ENCODE measurements around the gene DMRT3. TPM values are rescaled to one million over a fixed set of nuclear protein-coding genes. Genes with fewer than 3 reads are reported as not detected.

The DMRT3 gene
- total RNA-seq, 1 experiment from 2014 or later: not detected

DNA sequence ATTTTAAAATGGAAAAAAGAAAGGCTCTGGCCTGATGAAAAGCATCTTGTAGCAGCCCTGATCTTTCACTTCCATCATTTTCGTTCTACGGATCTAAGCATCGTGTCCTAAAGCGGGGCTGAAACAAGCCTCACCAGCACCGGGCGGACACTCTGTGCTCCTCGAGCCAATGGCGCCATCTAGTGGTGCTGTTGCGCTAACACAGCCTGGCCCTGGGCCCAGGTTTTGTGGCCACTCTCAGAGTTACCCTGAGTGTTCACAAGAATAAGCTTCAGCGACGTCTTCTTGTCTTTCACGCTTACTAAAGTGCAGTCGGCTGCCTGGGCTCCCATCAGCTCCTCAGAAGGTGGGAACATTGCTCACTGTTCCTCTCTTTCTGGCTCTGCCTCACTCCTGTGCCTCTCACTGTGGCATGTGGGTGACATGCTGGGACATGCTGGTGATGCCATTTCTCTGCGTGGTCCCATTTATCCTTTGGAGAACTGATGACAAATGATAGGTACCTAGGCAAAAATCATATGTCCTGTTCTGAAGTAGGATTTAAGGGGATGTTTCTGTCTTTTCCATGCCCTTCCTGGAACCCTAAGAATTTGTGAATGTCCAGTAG lies 32.7 kb downstream of the DMRT3 start:
- POLR2A ChIA-PET: interaction anchor here (0.6 kb wide), 1 partner anchor 118 kb away, joined by 4 read pairs; no protein-coding TSS in a partner anchor
- H3K27me3 Mint-ChIP-seq (ENCODE audit: low read depth): peaks cover 20% of the 10 kb centered on the region

GRCh38 chr9:1013021-1013420 lies 36.6 kb downstream of the DMRT3 start:
- POLR2A ChIA-PET: no interaction called here
- Mint-ChIP-seq H3K4me1 (peaks cover 12% of the 10 kb centered on the region), H3K27ac (no peak overlapping the region), H3K4me3 (no peak overlapping the region), H3K9me3 (no peaks in the 10 kb centered on the region), H3K36me3 (no peaks in the 10 kb centered on the region), H3K27me3 (ENCODE audit: low read depth) (peaks cover 28% of the 10 kb centered on the region)
- TF ChIP-seq EMX1 (CRISPR knock-in tag; IDR thresholded peaks at IDR 0.05) (no peak), CDX4 (CRISPR knock-in tag; IDR thresholded peaks at IDR 0.05; ENCODE audit: borderline replicate concordance) (no peak), MYBL2 (CRISPR knock-in tag; IDR thresholded peaks at IDR 0.05) (no peak), SP1 (CRISPR knock-in tag; conservative IDR thresholded peaks at IDR 0.05) (no peak), MAX (CRISPR knock-in tag; IDR thresholded peaks at IDR 0.05) (no peak), NFE2L1 (CRISPR knock-in tag; IDR thresholded peaks at IDR 0.05) (no peak), ESRRA (CRISPR knock-in tag; IDR thresholded peaks at IDR 0.05; ENCODE audit: borderline replicate concordance) (no peak), ZNF423 (CRISPR knock-in tag; IDR thresholded peaks at IDR 0.05) (no peak), ATF1 (CRISPR knock-in tag; IDR thresholded peaks at IDR 0.05) (no peak), FOXP1 (CRISPR knock-in tag; IDR thresholded peaks at IDR 0.05; ENCODE audit: borderline replicate concordance) (no peak)
- TF ChIP-seq, protein P1, sequence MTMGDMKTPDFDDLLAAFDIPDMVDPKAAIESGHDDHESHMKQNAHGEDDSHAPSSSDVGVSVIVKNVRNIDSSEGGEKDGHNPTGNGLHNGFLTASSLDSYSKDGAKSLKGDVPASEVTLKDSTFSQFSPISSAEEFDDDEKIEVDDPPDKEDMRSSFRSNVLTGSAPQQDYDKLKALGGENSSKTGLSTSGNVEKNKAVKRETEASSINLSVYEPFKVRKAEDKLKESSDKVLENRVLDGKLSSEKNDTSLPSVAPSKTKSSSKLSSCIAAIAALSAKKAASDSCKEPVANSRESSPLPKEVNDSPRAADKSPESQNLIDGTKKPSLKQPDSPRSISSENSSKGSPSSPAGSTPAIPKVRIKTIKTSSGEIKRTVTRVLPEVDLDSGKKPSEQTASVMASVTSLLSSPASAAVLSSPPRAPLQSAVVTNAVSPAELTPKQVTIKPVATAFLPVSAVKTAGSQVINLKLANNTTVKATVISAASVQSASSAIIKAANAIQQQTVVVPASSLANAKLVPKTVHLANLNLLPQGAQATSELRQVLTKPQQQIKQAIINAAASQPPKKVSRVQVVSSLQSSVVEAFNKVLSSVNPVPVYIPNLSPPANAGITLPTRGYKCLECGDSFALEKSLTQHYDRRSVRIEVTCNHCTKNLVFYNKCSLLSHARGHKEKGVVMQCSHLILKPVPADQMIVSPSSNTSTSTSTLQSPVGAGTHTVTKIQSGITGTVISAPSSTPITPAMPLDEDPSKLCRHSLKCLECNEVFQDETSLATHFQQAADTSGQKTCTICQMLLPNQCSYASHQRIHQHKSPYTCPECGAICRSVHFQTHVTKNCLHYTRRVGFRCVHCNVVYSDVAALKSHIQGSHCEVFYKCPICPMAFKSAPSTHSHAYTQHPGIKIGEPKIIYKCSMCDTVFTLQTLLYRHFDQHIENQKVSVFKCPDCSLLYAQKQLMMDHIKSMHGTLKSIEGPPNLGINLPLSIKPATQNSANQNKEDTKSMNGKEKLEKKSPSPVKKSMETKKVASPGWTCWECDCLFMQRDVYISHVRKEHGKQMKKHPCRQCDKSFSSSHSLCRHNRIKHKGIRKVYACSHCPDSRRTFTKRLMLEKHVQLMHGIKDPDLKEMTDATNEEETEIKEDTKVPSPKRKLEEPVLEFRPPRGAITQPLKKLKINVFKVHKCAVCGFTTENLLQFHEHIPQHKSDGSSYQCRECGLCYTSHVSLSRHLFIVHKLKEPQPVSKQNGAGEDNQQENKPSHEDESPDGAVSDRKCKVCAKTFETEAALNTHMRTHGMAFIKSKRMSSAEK (CRISPR knock-in tag; IDR thresholded peaks at IDR 0.05; ENCODE audit: borderline replicate concordance): no peak
- TF ChIP-seq, protein P2, sequence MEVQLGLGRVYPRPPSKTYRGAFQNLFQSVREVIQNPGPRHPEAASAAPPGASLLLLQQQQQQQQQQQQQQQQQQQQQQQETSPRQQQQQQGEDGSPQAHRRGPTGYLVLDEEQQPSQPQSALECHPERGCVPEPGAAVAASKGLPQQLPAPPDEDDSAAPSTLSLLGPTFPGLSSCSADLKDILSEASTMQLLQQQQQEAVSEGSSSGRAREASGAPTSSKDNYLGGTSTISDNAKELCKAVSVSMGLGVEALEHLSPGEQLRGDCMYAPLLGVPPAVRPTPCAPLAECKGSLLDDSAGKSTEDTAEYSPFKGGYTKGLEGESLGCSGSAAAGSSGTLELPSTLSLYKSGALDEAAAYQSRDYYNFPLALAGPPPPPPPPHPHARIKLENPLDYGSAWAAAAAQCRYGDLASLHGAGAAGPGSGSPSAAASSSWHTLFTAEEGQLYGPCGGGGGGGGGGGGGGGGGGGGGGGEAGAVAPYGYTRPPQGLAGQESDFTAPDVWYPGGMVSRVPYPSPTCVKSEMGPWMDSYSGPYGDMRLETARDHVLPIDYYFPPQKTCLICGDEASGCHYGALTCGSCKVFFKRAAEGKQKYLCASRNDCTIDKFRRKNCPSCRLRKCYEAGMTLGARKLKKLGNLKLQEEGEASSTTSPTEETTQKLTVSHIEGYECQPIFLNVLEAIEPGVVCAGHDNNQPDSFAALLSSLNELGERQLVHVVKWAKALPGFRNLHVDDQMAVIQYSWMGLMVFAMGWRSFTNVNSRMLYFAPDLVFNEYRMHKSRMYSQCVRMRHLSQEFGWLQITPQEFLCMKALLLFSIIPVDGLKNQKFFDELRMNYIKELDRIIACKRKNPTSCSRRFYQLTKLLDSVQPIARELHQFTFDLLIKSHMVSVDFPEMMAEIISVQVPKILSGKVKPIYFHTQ (CRISPR knock-in tag; IDR thresholded peaks at IDR 0.05): no peak
- CTCF ChIA-PET: no interaction called here
- DNase-seq (ENCODE audit: low spot score) (no peak), ATAC-seq (no peak)

More for the DNA sequence above, 32.7 kb downstream of the DMRT3 start:
- H3K27ac Mint-ChIP-seq: no peak overlapping the region
- no peaks in the 10 kb centered on the region for H3K9me3 Mint-ChIP-seq
- H3K36me3 Mint-ChIP-seq: no peaks in the 10 kb centered on the region
- TF ChIP-seq, protein P3, sequence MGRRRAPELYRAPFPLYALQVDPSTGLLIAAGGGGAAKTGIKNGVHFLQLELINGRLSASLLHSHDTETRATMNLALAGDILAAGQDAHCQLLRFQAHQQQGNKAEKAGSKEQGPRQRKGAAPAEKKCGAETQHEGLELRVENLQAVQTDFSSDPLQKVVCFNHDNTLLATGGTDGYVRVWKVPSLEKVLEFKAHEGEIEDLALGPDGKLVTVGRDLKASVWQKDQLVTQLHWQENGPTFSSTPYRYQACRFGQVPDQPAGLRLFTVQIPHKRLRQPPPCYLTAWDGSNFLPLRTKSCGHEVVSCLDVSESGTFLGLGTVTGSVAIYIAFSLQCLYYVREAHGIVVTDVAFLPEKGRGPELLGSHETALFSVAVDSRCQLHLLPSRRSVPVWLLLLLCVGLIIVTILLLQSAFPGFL (CRISPR knock-in tag; IDR thresholded peaks at IDR 0.05; ENCODE audit: borderline replicate concordance): no peak
- TF ChIP-seq ZNF121 (CRISPR knock-in tag; IDR thresholded peaks at IDR 0.05): peak; percentile 80
- TF ChIP-seq, protein P4, sequence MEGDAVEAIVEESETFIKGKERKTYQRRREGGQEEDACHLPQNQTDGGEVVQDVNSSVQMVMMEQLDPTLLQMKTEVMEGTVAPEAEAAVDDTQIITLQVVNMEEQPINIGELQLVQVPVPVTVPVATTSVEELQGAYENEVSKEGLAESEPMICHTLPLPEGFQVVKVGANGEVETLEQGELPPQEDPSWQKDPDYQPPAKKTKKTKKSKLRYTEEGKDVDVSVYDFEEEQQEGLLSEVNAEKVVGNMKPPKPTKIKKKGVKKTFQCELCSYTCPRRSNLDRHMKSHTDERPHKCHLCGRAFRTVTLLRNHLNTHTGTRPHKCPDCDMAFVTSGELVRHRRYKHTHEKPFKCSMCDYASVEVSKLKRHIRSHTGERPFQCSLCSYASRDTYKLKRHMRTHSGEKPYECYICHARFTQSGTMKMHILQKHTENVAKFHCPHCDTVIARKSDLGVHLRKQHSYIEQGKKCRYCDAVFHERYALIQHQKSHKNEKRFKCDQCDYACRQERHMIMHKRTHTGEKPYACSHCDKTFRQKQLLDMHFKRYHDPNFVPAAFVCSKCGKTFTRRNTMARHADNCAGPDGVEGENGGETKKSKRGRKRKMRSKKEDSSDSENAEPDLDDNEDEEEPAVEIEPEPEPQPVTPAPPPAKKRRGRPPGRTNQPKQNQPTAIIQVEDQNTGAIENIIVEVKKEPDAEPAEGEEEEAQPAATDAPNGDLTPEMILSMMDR (IDR thresholded peaks at IDR 0.05): peak; percentile 98
- ATAC-seq: peak; percentile 94
- H3K4me1 Mint-ChIP-seq: peaks cover 15% of the 10 kb centered on the region
- CTCF ChIA-PET: interaction anchor here (0.5 to 2.2 kb wide), 68 partner anchors 9 to 1360 kb away, joined by 3 to 35 read pairs (median 4); partner anchors contain the start of genes DMRT1 and DMRT3
- DNase-seq (ENCODE audit: low spot score): peak; percentile 89
- no peak overlapping the region for H3K4me3 Mint-ChIP-seq
